ENCODE measurements around the gene GYPA.
"Not testable (repeated sequence)": the region's sequence is repeated elsewhere in the genome, so short reads cannot be mapped to it uniquely, and the experiment has no call there.

GYPA gene

DNA sequence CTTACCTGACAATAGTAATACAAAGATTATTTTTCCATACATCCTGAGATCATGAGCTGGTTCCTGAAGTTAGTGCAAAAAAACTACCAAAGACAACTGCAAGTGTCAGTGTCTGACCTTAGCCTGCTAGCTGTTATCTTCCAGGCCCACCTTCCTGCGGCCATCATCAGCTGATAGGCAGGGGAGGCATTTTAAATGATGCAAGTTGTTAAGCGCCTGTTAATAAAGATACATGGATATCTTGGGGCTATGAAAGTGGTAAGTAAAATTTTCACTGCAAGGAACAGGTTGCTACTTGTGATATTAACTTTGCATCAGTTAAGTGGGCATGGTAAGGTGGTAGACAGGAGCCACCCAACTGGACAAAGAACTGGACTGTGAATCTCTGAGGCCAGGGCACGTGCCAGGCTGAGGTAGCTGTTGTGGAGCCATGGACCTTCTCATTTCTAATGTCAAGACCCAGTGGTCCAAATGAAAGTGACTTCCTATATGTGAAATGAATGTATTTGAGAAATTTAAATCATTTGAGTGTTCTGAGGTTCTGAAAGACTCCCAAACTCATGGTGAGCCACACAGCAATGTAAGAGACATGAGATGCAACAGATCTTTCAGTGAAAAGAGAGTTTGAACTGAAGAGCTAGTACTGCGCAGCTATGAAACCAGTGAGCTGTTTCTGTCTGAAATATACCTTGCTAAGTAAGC lies at the start of gene GYPA:
Gene GYPA, minus strand, starts transcription at position 125 of the 702 bp plus-strand sequence. Its CDS starts 83 bp downstream, at position 42.
- in situ Hi-C loops (cut with MboI; ENCODE audit: low sequenced_read_pairs): not testable (repeated sequence)

DNA sequence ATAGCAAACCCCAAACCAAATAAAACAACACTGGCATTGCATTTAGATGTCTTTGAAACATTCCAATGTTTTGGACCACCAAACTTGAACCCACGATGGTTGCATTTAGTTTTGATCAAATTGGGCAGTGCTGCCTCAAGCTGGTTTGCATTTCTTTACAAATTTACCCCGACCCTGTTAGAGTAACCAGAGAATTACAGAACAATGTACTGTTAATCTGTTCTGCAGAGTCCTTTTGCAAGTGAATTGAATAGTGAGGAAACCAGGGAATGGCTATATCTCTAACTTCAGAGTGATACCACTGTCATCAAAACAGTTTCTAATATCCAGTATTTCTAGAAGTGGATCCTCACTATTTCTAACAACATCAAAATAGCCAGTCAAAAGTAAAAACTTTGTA lies 49.5 kb upstream of the GYPA start:
- in situ Hi-C loops (cut with MboI; ENCODE audit: low sequenced_read_pairs): no loop called here

DNA sequence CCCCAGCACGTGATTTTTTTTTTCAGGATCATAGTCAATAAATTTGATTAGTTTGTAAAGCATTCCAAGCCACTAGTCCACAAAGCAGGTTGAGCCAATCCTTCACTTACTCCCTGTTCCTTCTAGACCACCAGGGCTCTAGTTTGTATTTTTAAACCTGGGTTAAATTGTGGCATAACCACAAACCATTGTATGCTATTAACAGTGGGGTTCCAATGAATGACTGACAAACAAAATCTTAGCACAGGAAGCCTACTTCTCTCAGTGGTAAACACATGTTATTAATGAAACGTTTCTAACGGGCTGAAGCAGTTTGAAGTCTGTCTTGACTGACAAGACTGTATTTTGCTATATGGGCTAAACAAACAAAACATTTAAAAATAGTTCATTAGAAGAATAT lies 48.6 kb upstream of the GYPA start:
- in situ Hi-C loops (cut with MboI; ENCODE audit: low sequenced_read_pairs): no loop called here

DNA sequence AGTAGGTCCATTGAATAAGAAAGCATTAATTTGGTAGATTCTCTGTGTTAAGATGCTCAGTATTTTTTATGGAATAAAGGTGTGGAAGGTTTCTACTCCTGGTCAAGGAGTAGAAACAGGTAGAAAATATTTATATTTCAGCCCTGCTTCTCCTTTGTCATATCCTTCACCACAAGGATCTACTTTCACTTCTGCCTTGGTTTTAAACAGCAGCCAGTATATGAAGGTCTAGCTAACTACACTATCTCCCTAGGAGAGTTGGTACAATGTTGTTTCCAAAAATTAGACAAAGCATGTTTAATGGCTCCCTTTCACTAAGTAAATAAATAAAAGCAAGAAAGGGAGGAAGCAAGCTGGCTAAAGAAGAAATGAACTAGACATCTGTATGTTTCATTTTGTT lies 44.6 kb upstream of the GYPA start:
- in situ Hi-C loops (cut with MboI; ENCODE audit: low sequenced_read_pairs): no loop called here

DNA sequence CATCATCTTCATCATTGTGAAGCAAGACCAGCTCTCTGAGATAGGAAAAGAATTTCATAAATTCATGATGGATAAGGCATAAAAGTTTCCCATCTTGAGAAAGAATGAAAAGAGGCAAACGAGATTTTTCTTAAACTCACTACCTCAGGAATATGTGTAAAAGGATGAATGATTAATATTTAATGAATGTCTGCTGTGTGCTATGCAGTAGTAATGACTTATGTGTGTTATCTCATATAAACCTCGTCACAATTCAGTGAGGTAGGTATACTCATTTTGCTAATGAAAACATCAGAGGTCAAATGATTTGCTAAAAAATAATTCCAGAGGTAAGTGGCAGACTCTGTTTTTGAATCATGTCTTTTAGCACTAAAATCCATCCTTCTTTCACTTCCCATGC lies 42.6 kb upstream of the GYPA start:
- in situ Hi-C loops (cut with MboI; ENCODE audit: low sequenced_read_pairs): no loop called here

DNA sequence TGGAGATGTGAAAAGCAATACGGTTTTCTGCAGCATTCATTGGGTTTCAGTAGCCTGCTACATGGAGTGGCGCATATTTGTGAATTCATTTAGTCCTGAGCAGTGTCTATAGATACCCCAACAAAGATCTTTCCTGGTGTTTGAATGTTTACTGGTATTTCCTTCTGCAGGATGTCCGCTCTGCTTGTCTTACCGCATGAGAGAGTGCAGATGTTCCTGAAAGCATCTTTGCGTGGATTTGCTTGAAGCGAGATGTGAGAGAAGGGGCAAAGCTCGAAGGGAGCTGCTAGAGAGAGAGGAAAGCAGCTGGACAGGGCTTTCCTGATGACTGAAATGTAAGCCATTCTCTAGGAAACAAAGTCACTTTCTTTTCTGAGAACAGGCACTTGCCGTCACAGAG lies 40.9 kb upstream of the GYPA start:
- in situ Hi-C loops (cut with MboI; ENCODE audit: low sequenced_read_pairs): no loop called here

DNA sequence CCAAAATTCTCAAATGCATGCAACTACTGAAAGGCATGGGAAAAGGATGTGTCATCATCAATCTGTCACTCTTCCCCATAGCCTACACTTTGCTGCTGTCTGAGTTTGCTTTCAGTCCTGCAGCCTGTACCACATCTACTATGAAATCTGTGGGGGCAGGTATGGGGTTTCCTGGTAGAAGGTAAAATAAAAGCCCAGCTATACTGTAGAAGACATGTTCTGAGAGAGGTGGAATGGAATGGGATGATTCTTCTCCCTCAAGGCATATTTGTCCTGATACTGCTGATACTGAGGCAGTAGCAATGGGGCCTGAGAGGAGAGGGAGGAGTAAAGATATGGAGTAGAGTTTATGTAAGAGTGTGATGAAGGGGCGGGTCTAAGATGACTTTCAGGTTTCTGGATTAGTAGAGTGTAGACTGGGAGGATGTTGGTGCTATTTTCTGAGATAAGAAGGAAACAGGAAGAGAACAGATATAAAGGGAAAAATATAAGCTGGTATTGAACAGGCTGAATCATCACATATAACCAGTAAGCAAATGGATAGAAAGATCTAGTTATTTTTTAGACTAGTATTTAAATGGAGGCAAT lies 38.7 kb upstream of the GYPA start:
- in situ Hi-C loops (cut with MboI; ENCODE audit: low sequenced_read_pairs): no loop called here

DNA sequence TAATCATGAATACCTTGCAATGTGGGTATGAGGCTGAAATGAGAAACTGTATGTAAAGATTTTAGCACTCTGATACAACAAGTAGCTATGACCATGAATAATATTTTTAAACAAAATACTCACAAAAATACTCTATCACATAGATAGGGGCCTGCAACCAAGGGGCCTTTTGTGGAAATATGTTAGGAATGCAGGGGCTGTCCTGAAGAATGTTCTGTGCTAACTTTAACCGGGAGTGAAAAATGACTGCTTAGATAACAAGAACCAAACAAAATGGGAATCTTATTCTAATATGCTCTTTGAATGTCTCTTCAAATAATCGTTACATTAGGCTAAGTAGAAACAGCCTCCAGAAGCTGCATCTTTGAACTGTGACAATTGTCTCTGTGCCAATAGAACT lies 37.9 kb upstream of the GYPA start:
- in situ Hi-C loops (cut with MboI; ENCODE audit: low sequenced_read_pairs): no loop called here

DNA sequence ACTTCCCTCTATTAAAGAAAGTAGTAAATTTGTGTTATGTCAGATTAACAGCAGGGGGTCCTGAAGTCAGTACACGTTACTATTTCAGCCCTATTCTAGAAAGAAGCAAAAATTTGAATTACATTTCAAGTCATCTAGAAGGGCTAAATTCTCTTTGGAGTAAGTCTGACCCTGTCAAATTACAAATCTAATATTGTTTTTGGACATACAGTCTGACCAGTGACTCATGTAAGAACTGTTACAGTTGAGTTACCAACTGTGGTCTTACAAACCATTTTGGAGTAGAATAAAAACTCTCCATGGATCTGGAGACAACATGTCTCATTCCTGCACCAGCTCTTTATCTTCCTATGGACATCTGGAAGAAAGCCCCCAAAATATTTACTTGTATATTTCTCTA lies 36.0 kb upstream of the GYPA start:
- in situ Hi-C loops (cut with MboI; ENCODE audit: low sequenced_read_pairs): no loop called here

DNA sequence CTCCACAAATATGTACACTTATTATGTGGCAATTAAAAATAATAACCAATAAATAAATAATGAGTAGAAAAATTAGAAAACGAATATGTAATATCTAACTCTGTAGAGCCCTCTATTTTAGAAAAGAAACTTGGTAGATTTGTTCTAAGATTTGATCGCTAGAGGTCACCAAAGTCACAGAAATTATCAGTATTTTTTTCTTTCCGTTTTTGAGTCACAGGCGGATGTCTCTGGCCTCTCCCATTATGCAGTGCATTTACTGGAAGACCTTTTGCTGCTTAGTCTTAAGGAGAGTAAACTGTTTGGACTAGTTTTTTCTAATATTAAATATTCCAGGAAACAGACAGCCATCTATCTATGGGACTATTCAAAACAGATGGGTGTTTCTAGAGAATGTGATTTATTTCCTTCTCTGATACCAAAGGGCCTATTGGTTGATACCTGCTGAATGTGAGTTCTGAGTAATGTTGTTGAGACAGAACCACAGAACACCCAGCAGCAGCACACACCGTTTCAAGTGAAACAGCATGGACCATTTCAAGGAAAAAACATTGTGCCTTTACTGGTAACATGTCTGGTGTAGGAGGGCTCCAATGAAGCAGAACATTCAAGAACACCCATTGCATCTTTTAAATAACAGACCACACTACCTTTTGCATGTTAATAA lies 34.0 kb upstream of the GYPA start:
- in situ Hi-C loops (cut with MboI; ENCODE audit: low sequenced_read_pairs): no loop called here

DNA sequence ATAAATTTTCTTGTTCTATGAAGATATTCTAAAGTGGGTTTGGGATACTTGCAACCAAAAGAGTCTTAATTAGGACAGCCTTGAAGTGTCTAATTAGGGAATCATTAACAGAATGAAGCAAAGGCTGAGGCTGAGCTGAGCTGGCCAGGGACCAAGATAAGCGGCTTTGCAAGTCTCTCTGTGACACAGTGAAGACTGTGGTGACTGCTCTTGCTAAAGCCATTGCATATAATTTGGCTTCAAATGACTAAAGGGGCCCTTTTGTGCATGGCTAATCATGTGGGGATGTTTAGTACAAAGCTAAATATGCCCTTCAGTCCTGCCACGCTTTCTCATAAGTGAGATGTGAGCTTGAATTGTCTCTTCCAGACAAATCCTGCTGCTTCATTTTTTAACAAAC lies 31.2 kb upstream of the GYPA start:
- in situ Hi-C loops (cut with MboI; ENCODE audit: low sequenced_read_pairs): no loop called here

DNA sequence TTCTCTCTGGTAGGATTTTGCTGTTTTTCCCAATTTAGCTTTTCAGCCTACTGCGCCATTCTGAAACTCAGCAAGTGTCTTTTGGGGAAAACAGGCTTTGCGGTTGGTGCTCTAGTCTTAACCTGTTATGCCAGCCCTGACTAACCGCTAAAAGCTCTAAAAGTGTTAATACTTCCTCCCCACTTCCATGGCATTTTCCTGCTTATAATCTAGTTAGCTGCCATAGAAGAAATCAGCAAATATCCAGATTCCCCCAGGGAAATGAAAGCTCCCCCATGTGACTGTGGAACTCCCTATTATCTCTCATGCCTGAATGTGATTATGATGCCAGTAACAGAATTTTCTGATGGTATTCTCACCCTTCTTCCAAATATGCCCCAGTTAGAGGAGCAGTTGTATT lies 28.7 kb upstream of the GYPA start:
- in situ Hi-C loops (cut with MboI; ENCODE audit: low sequenced_read_pairs): no loop called here

DNA sequence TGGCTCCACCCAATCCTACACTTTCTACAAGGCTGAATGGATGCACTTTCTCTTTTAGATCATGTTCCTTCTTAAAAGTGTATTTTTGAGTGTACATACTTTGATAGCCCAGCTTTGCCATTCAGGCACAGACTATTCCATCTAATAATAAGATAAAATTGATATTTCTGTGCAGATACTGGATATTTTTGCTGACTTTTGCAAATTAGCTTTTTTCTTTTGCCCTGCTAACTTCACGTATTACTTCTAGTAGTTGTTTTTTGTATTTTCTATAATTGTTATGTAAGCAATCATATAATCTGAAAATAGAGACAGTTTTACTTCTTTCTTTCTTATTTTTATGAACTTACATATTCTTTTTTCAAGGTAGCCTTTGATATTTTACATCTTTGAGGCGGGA lies 13.5 kb upstream of the GYPA start:
- in situ Hi-C loops (cut with MboI; ENCODE audit: low sequenced_read_pairs): no loop called here

DNA sequence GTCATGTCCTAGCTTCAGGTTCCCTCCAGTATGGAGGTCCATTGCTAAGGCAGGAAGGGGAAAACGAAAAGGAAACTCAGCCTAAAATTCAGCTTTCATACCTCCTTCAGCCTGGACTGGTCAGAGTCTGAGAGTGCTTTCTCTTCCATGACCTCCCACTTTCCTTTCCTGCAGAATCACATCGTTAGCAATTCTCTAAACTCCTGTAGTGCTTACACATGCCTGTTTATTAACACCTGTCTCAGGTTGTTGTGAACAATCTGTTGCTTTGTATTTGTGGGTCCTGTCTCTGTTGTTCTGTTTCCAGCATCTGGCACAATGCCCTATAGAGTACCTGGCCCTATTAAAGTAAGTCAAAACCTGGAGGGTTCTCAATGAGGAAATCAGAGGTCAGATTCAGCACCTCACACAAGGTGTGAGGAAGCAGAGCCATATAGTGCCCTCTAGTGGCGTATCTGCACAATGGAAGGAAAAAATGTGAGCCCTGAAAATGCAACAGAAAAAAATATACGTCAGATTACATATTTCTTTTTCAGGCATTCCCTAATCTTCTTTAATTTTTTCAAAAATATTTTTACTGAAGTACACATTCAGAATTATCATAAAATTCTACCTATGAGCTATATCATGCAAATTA lies 2.3 kb upstream of the GYPA start:
- in situ Hi-C loops (cut with MboI; ENCODE audit: low sequenced_read_pairs): not testable (repeated sequence)

DNA sequence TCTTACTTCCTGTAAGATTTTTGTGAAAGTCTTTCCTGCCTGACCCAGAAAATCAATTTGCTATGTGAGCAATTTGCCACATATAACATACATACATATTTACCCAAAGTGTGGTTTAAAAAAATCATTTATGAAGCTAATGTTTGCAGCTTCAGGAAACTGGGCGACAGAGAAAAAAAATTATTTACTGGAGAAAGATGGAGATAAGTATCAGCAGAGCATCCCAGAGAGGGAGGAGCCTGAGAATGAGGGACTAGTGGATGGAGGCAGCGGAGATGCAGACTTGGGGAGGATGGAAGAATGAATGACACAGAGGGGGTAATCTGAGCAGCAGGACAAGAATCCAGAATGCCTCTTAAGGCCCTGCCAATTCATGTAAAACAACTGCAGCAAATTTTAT lies 975 bp upstream of the GYPA start:
- in situ Hi-C loops (cut with MboI; ENCODE audit: low sequenced_read_pairs): no loop called here

DNA sequence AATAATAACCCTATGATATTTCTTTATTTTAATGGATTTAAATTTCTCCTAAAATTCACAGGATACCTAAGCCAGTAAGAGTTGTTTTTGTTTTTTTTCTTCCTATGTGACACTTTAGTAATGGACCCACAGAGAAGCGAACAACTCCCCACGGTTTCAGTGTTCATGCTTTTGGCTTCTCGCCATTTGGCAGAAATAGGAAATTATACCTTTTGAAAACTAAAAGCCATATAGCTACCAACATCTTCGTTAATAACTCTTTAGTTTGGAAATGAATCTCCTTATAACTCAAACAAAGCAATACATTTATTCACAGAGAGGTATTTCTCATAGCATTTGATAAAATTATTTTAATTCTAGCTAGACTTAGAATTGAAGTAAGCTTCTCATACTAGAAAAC lies 527 bp downstream of the GYPA start:
- in situ Hi-C loops (cut with MboI; ENCODE audit: low sequenced_read_pairs): not testable (repeated sequence)

DNA sequence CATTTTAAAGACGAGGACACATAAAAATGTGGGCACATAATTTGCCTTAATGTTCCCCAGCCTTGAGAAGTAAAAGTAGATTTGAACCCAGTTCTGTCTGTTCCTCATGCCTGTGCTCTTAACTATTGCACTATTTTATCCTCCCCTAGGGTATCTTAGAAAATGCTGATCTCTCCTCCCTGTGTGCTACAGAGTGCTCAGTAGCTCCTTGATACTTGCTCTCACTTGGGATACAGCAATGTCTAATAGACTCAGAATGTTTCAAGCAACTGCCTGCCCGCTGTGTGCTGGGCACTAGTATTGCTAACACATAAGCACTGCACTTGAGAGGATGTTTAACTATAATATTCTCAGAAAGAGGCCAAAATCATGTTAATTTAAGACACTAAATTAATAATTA lies 971 bp downstream of the GYPA start:
- in situ Hi-C loops (cut with MboI; ENCODE audit: low sequenced_read_pairs): not testable (repeated sequence)

DNA sequence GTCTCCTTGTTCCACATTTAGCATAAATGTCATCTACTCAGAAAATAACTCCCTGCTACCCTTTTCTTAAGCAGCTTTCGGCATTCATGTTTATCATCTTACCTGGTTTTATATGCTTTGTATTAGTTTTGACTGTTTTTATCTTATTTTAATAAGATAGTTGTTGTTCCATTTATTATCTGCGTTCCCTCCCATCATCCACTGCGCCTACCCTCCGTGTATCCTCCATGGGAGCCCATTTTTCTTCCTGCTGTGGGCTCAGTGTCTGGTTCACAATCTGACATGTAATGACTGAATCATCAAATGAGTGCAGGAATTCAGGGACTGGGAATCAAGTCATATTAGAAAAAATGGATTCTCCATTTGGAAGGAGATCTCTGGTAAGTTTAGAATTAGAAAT lies 2.3 kb downstream of the GYPA start:
- in situ Hi-C loops (cut with MboI; ENCODE audit: low sequenced_read_pairs): not testable (repeated sequence)

DNA sequence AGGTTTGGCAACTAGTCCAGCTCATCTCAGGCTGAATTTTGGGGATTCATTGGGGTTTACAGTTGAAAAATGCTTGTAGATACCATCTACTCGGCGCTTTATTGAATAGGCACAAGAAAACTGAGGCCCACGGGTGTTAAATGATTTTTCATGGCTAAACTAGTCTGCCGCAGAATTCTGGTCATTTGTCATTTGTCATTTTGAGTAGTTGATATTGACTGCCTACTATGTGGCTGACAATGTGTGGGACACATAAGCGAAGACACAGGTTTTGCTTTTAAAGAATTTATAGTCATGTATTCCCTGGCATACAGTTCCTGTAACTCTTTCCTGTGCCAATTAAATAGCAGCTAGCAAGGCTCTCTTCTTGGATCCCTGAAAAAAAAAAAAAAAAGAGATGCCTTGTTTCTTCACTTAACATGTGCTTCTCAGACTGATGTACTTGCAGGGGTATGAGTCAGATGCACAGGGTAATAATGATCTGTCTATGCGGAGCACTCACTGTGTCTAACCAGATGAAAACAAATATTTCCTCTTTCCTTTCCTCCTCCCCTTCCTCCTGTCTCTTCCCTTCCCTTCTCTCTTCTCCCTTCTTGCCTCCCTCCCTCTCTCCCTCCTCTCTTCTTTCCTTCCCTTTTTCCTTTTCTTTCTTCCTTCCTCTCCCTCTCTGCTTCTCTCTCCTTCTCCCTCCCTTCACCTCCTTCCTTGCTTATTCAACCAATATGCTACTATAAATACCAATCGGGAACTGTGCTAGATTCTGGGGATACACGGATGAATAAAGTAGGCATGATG lies 3.2 kb downstream of the GYPA start:
- in situ Hi-C loops (cut with MboI; ENCODE audit: low sequenced_read_pairs): not testable (repeated sequence)

DNA sequence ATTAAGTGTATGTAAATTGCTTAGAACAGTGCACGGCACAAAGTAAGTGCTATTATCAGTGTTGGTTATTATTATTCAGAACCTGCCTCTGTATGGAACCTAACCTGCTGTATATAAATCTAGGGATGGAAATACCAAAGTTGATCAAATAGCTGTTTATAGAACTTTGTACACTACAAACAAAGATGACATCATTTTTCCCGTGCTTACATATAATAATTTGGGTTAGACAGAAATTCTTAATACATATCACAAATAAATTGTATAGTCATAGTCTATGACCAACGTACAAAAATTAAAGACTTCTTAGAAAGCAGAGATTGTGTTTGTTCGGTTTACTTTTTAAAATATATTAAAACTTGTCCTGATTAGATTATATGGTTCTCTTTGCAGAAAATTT lies 4.3 kb downstream of the GYPA start:
- in situ Hi-C loops (cut with MboI; ENCODE audit: low sequenced_read_pairs): not testable (repeated sequence)

DNA sequence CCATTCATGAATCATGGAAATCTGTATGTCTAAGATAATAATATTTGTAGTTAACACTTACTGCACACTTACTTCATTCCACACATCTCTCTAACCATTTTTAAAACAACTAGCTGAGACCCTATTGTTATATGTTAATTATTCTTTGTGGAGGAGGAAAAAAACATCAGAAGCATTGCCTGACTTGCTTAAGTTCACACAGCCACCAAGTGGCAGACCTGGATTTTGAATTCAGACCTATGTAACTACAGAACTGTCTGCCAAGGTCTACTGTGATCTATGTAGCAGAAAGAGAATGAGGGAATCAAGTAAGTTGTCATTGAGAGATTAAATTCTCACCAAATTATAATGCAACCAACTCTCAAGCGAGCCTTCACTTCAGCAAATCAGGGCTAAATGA lies 10.4 kb downstream of the GYPA start:
- in situ Hi-C loops (cut with MboI; ENCODE audit: low sequenced_read_pairs): not testable (repeated sequence)

Data from HL-60/S4 treated with retinoic acid at 250 ng/mL for 4 days and 3 days (cell line).